B cell (primary cell): ENCODE data around the gene CEACAM19. TPM values are rescaled to one million over a fixed set of nuclear protein-coding genes. Genes with fewer than 3 reads are reported as not detected.

Experiments used
- ATAC-seq: fragments of 200-7000 bp; cut with Tn5 transposase; one replicate; pipeline ENCODE4 v1.10.0; 2021; ENCODE audit warnings: low read depth, mild to moderate bottlenecking, moderate number of reproducible peaks, moderate library complexity
- CTCF ChIA-PET: fragments of 350-600 bp; sonication (Branson Sonifier 250); formaldehyde crosslinking; loops from one replicate; lab custom pipeline; 2021; ENCODE audit warnings: antibody characterized with exemption, inconsistent platforms; lab: Charles Lee
- POLR2A ChIA-PET: fragments of 350-600 bp; sonication (Branson Sonifier 250); formaldehyde crosslinking; loops from one replicate; lab custom pipeline; 2021; ENCODE audit warnings: antibody characterized with exemption; lab: Charles Lee
- DNase-seq: peaks from one replicate; pipeline ENCODE4 v3.0.0; 2013
- H2AFZ ChIP-seq: 2 replicates; pipeline ENCODE4 v1.6.1; 2012; ENCODE audit warnings: mild to moderate bottlenecking, low read depth, low read length; ENCODE audit not compliant: insufficient read depth, poor library complexity, severe bottlenecking
- H3K27ac ChIP-seq, 2 donors: 1 replicate in 1 of 2; 2 replicates in 1 of 2; pipeline ENCODE4 v1.5.1; 2012 to 2013; ENCODE audit warnings: low read length in 2 of 2, mild to moderate bottlenecking in 2 of 2, moderate library complexity in 1 of 2
- H3K27me3 ChIP-seq, 4 experiments: fragments of 200-600 bp in 1 of 4; sonication (generic) in 1 of 4; replicated peaks in 1 of 4; 1 replicate in 2 of 4; 2 replicates in 2 of 4; pipeline versions ENCODE4 v1.6.1 to v1.7.0; 2013 to 2016; ENCODE audit warnings: low read length in 3 of 4, mild to moderate bottlenecking in 2 of 4, mixed read lengths in 1 of 4, moderate library complexity in 1 of 4; ENCODE audit not compliant: insufficient read depth in 4 of 4, control insufficient read depth in 3 of 4; ENCODE audit errors: control extremely low read depth in 1 of 4
- H3K36me3 ChIP-seq, 2 experiments: replicated peaks in 1 of 2; 1 replicate in 1 of 2; 2 replicates in 1 of 2; pipeline versions ENCODE4 v1.6.1 to v1.7.1; 2013; ENCODE audit warnings: low read length in 1 of 2; ENCODE audit not compliant: insufficient read depth in 2 of 2, control insufficient read depth in 1 of 2; ENCODE audit errors: control extremely low read depth in 1 of 2, extremely low read depth in 1 of 2
- H3K4me1 ChIP-seq, 2 donors: fragments of 200-600 bp in 1 of 2; sonication (generic) in 1 of 2; 1 replicate in 1 of 2; 2 replicates in 1 of 2; pipeline versions ENCODE4 v1.5.1 to v1.6.1; 2013 to 2017; ENCODE audit warnings: low read length in 2 of 2; ENCODE audit not compliant: control insufficient read depth in 2 of 2, insufficient read depth in 2 of 2
- H3K4me2 ChIP-seq: replicated peaks from 2 replicates; pipeline ENCODE3; 2012; ENCODE audit warnings: mild to moderate bottlenecking, low read depth, low read length; ENCODE audit not compliant: poor library complexity, severe bottlenecking
- H3K4me3 ChIP-seq, 5 experiments: fragments of 200-600 bp in 1 of 5; sonication (generic) in 1 of 5; 1 replicate in 3 of 5; 2 replicates in 2 of 5; pipeline versions ENCODE4 v1.5.1 to v1.7.0; 2011 to 2016; ENCODE audit warnings: low read length in 4 of 5, mild to moderate bottlenecking in 4 of 5, low read depth in 2 of 5, control low read depth in 1 of 5, moderate library complexity in 1 of 5; ENCODE audit not compliant: insufficient read depth in 1 of 5; ENCODE audit errors: control extremely low read depth in 1 of 5, extremely low read depth in 1 of 5
- H3K79me2 ChIP-seq: fragments of 200-600 bp; sonication (generic); one replicate; pipeline ENCODE4 v1.6.0; 2016; ENCODE audit warnings: low read length; ENCODE audit not compliant: control insufficient read depth, insufficient read depth
- H3K9ac ChIP-seq: fragments of 200-600 bp; sonication (generic); 2 replicates; pipeline ENCODE4 v1.6.1; 2017; ENCODE audit warnings: mild to moderate bottlenecking, low read length, moderate library complexity
- H3K9me3 ChIP-seq, 3 donors: one replicate each; pipeline versions ENCODE4 v1.6.1 to v1.7.1; 2013; ENCODE audit warnings: low read length in 2 of 3; ENCODE audit not compliant: control insufficient read depth in 2 of 3, insufficient read depth in 1 of 3; ENCODE audit errors: control extremely low read depth in 1 of 3
- H4K20me1 ChIP-seq: 2 replicates; pipeline ENCODE4 v1.6.0; 2012; ENCODE audit warnings: mild to moderate bottlenecking, low read length; ENCODE audit not compliant: insufficient read depth, control insufficient read depth, poor library complexity, severe bottlenecking
- H3K27ac Mint-ChIP-seq: one replicate; pipeline ENCODE4 v1.8.0; 2021; ENCODE audit warnings: mixed read lengths
- H3K27me3 Mint-ChIP-seq: one replicate; pipeline ENCODE4 v1.8.0; 2021; ENCODE audit warnings: mixed read lengths
- H3K4me1 Mint-ChIP-seq: one replicate; pipeline ENCODE4 v1.8.0; 2021; ENCODE audit warnings: mixed read lengths
- H3K4me3 Mint-ChIP-seq: one replicate; pipeline ENCODE4 v1.8.0; 2021; ENCODE audit warnings: mixed read lengths
- H3K9me3 Mint-ChIP-seq: one replicate; pipeline ENCODE4 v1.8.0; 2022; ENCODE audit warnings: mixed read lengths; ENCODE audit not compliant: insufficient read depth
- CTCF ChIP-seq: fragments of 200-600 bp; IDR thresholded peaks from one replicate; pipeline ENCODE4 v1.8.0; 2022; ENCODE audit warnings: antibody characterized with exemption, mild to moderate bottlenecking
- EZH2 ChIP-seq: IDR thresholded peaks from 2 replicates; pipeline ENCODE4 v1.6.1; 2012; ENCODE audit warnings: borderline replicate concordance, low read depth, mild to moderate bottlenecking, moderate library complexity, low read length; ENCODE audit not compliant: insufficient read depth, poor library complexity, severe bottlenecking
- whole genome bisulfite sequencing: methylation state at CpG from one replicate; pipeline ENCODE4 v1.1.5; 2013; ENCODE audit warnings: missing lambda C conversion rate; ENCODE audit not compliant: insufficient coverage; 5-methylcytosine and 5-hydroxymethylcytosine counted together
- intact Hi-C: fragments of 100-400 bp; cut with micrococcal nuclease; formaldehyde crosslinking; loops from one replicate; pipeline ENCODE4 v1.10.0; 2022
- polyA plus RNA-seq: library from polyadenylated mRNA; depleted of rRNA; stranded (reverse); fragments of >200 nt; gene quantifications from 2 replicates; pipeline ENCODE4 v1.2.3, GENCODE V29; 2012
- total RNA-seq, 2 donors: library from RNA; stranded (reverse); fragments of 120-200 nt in 1 of 2; gene quantifications; 1 replicate in 1 of 2; 2 replicates in 1 of 2; pipeline versions ENCODE4 v1.2.3 to v1.2.4, GENCODE V29; 2013 to 2022

The CEACAM19 gene
- total and polyA plus RNA-seq, 2 donors (not counting 1 experiment from before 2014, with no cell fraction given) = not detected

- WGBS = 100% methylated on average over 2 of the region's 3 CpGs
- Mint-ChIP-seq H3K4me1 (peaks cover 4% of the 10 kb centered on the region), H3K4me3 (no peak overlapping the region), H3K9me3 (no peaks in the 10 kb centered on the region), H3K27ac (no peak overlapping the region), H3K27me3 (peaks cover 26% of the 10 kb centered on the region)
- Histone ChIP-seq H3K4me1 (peaks cover 8 to 9% of the 10 kb centered on the region in 2 donors), H3K4me2 (no peak overlapping the region), H3K9me3 (peaks cover 0 to 3% (median 0%) of the 10 kb centered on the region in 3 donors), H3K27ac (no peak overlapping the region), H4K20me1 (no peaks in the 10 kb centered on the region), H2AFZ (no peak overlapping the region), H3K4me3 (no peak overlapping the region), H3K27me3 (peaks cover 0 to 26% (median 7%) of the 10 kb centered on the region in 4 experiments), H3K9ac (no peak overlapping the region), H3K79me2 (no peaks in the 10 kb centered on the region), H3K36me3 (no peaks in the 10 kb centered on the region)
- DNase-seq (no peak), ATAC-seq (no peak)
- CTCF ChIA-PET = interaction anchor here (1.2 kb wide), 1 partner anchor 16 kb away, joined by 3 read pairs; no protein-coding TSS in a partner anchor
- intact Hi-C loops = no loop called here
- no peak for TF ChIP-seq EZH2
- no peak for TF ChIP-seq CTCF
- POLR2A ChIA-PET = no interaction called here
Measured at GRCh38 chr19:44640518-44640917, 30.8 kb upstream of the CEACAM19 start.

- H4K20me1 ChIP-seq = no peaks in the 10 kb centered on the region
- WGBS = 93% methylated on average over 6 of the region's 9 CpGs
- Mint-ChIP-seq H3K27me3 (peaks cover 29% of the 10 kb centered on the region), H3K4me1 (peaks cover 4% of the 10 kb centered on the region), H3K9me3 (no peaks in the 10 kb centered on the region), H3K27ac (no peak overlapping the region), H3K4me3 (no peak overlapping the region)
- no peak overlapping the region for H3K4me2 ChIP-seq
- H3K9ac ChIP-seq = no peak overlapping the region
- ChIA-PET POLR2A (no interaction called here), CTCF (interaction anchor here (1.2 kb wide), 3 partner anchors 11 to 15 kb away, joined by 3 to 5 read pairs (median 3); no protein-coding TSS in a partner anchor)
- intact Hi-C loops = no loop called here
- H3K4me3 ChIP-seq = no peak overlapping the region
- peaks cover 0 to 3% (median 0%) of the 10 kb centered on the region in 3 donors for H3K9me3 ChIP-seq
- DNase-seq (no peak), ATAC-seq (no peak)
- TF ChIP-seq CTCF (no peak), EZH2 (no peak)
- H3K36me3 ChIP-seq = no peaks in the 10 kb centered on the region
- no peaks in the 10 kb centered on the region for H3K79me2 ChIP-seq
- peaks cover 0 to 37% (median 12%) of the 10 kb centered on the region in 4 experiments for H3K27me3 ChIP-seq
- H3K27ac ChIP-seq = no peak overlapping the region
- peaks cover 8 to 9% of the 10 kb centered on the region in 2 donors for H3K4me1 ChIP-seq
- no peak overlapping the region for H2AFZ ChIP-seq
Measured at GRCh38 chr19:44641501-44642265, 29.6 kb upstream of the CEACAM19 start.
